ENCODE data around the gene TMC2.
"Not testable (repeated sequence)": the region's sequence is repeated elsewhere in the genome, so short reads cannot be mapped to it uniquely, and the experiment has no call there.

TMC2 gene

GRCh38 chr20:2663887-2664719 is 127.7 kb downstream of the TMC2 start, which contains the start of gene IDH3B:
Gene IDH3B, minus strand, starts transcription at chr20:2664216. Its CDS starts 28 bp downstream, at chr20:2664188.
- ChIA-PET CTCF (no interaction called here), POLR2A (interaction anchor here (0.6 to 5.4 kb wide), 12 partner anchors 10 to 457 kb away, joined by 3 to 79 read pairs (median 3); partner anchors contain the start of genes MRPS26, NOP56 and SNRPB)
- DNase-seq (ENCODE audit: extremely low spot score) = peak; percentile 90
- no peak for TF ChIP-seq ZNF384 (IDR thresholded peaks at IDR 0.05)
- TF ChIP-seq BHLHE40 (IDR thresholded peaks at IDR 0.05; ENCODE audit: borderline replicate concordance) = no peak
- peak; percentile 73 for TF ChIP-seq NFRKB (IDR thresholded peaks at IDR 0.05)
- no peak for TF ChIP-seq HDGF (IDR thresholded peaks at IDR 0.05; ENCODE audit: borderline replicate concordance)
- peak; percentile 81 for TF ChIP-seq FOXK2 (IDR thresholded peaks at IDR 0.05)
- TF ChIP-seq CTBP1 (IDR thresholded peaks at IDR 0.05; ENCODE audit: borderline replicate concordance) = no peak
- TF ChIP-seq LEF1 (IDR thresholded peaks at IDR 0.05; ENCODE audit: borderline replicate concordance) = no peak
- TF ChIP-seq ARNT (IDR thresholded peaks at IDR 0.05) = no peak
- TF ChIP-seq FOXM1 (IDR thresholded peaks at IDR 0.05; ENCODE audit: borderline replicate concordance) = no peak
- TF ChIP-seq, protein P1, sequence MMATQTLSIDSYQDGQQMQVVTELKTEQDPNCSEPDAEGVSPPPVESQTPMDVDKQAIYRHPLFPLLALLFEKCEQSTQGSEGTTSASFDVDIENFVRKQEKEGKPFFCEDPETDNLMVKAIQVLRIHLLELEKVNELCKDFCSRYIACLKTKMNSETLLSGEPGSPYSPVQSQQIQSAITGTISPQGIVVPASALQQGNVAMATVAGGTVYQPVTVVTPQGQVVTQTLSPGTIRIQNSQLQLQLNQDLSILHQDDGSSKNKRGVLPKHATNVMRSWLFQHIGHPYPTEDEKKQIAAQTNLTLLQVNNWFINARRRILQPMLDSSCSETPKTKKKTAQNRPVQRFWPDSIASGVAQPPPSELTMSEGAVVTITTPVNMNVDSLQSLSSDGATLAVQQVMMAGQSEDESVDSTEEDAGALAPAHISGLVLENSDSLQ (IDR thresholded peaks at IDR 0.05) = no peak
- peak; percentile 74 for TF ChIP-seq L3MBTL2 (conservative IDR thresholded peaks at IDR 0.05)
- no peak for TF ChIP-seq SUZ12 (IDR thresholded peaks at IDR 0.05)
- TF ChIP-seq ELF4 (IDR thresholded peaks at IDR 0.05) = peak; percentile 84
- no peak for TF ChIP-seq SP1 (IDR thresholded peaks at IDR 0.05)
- no peak for TF ChIP-seq TARDBP (IDR thresholded peaks at IDR 0.05)
- no peak for TF ChIP-seq FOXA1 (IDR thresholded peaks at IDR 0.05)

GRCh38 chr20:2671977-2672376 is 135.6 kb downstream of the TMC2 start:
- DNase-seq (ENCODE audit: extremely low spot score) = no peak
- ChIA-PET CTCF (interaction anchor here (1.4 kb wide), 1 partner anchor 69 kb away, joined by 3 read pairs; no protein-coding TSS in a partner anchor), POLR2A (no interaction called here)
- TF ChIP-seq FOXK2 (IDR thresholded peaks at IDR 0.05) (no peak), FOXM1 (IDR thresholded peaks at IDR 0.05; ENCODE audit: borderline replicate concordance) (no peak), TARDBP (IDR thresholded peaks at IDR 0.05) (no peak), FOXA1 (IDR thresholded peaks at IDR 0.05) (no peak), BHLHE40 (IDR thresholded peaks at IDR 0.05; ENCODE audit: borderline replicate concordance) (no peak)

- TF ChIP-seq L3MBTL2 (conservative IDR thresholded peaks at IDR 0.05) = no peak
- TF ChIP-seq FOXM1 (IDR thresholded peaks at IDR 0.05; ENCODE audit: borderline replicate concordance) = no peak
- no peak for TF ChIP-seq FOXK2 (IDR thresholded peaks at IDR 0.05)
- no peak for TF ChIP-seq SUZ12 (IDR thresholded peaks at IDR 0.05)
- TF ChIP-seq, protein P1 (IDR thresholded peaks at IDR 0.05) = no peak
- no peak for TF ChIP-seq ZNF384 (IDR thresholded peaks at IDR 0.05)
- no peak for TF ChIP-seq FOXA1 (IDR thresholded peaks at IDR 0.05)
- POLR2A ChIA-PET = interaction anchor here (3.1 kb wide), 1 partner anchor 9 kb away, joined by 13 read pairs; the partner anchor contains the start of gene IDH3B
- no peak for DNase-seq (ENCODE audit: extremely low spot score)
- CTCF ChIA-PET = interaction anchor here (0.5 to 1.4 kb wide), 2 partner anchors 69 to 284 kb away, joined by 3 to 5 read pairs; no protein-coding TSS in a partner anchor
Measured at GRCh38 chr20:2672446-2672845, 136.1 kb downstream of the TMC2 start.

DNA sequence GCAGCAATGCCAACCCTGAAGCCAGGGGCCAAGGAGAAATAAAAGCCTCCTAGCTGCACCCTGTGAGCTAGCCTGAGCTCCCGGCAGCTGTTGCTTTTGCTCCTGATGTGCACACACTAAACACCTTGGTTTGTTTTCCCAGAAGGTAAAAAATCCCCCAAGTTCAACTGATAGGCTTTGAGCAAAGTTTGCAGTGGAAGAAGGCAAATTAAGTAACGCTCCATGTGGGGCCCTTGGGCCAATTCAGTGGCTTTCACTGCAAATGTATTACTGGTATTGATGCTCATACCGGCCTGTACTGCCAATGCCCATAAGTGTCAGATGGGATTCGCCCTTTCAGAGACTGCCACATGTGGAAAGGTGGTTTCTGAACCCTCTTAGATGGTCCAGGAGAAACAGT is 137.1 kb downstream of the TMC2 start:
- POLR2A ChIA-PET = interaction anchor here (3.1 kb wide), 1 partner anchor 10 kb away, joined by 13 read pairs; the partner anchor contains the start of gene IDH3B
- TF ChIP-seq ELF4 (IDR thresholded peaks at IDR 0.05) (no peak), HDGF (IDR thresholded peaks at IDR 0.05; ENCODE audit: borderline replicate concordance) (no peak), L3MBTL2 (conservative IDR thresholded peaks at IDR 0.05) (no peak), FOXK2 (IDR thresholded peaks at IDR 0.05) (no peak), ZNF384 (IDR thresholded peaks at IDR 0.05) (no peak), NFRKB (IDR thresholded peaks at IDR 0.05) (no peak)
- CTCF ChIA-PET = interaction anchor here (0.6 to 1.4 kb wide), 4 partner anchors 47 to 216 kb away, joined by 3 read pairs; no protein-coding TSS in a partner anchor
- DNase-seq (ENCODE audit: extremely low spot score) = no peak

- CTCF ChIA-PET = no interaction called here
- TF ChIP-seq NFRKB (IDR thresholded peaks at IDR 0.05) = no peak
- no peak for TF ChIP-seq SUZ12 (IDR thresholded peaks at IDR 0.05)
- DNase-seq (ENCODE audit: extremely low spot score) = no peak
- POLR2A ChIA-PET = no interaction called here
Measured at GRCh38 chr20:2680046-2680445, 143.7 kb downstream of the TMC2 start.

- DNase-seq (ENCODE audit: extremely low spot score); CTCF ChIA-PET; POLR2A ChIA-PET: not testable (repeated sequence)
Measured at GRCh38 chr20:2682040-2682439, 145.7 kb downstream of the TMC2 start.

GRCh38 chr20:2684817-2685216 is 148.4 kb downstream of the TMC2 start:
- POLR2A ChIA-PET = interaction anchor here (1.1 to 1.5 kb wide), 2 partner anchors 33 to 56 kb away, joined by 3 to 6 read pairs; partner anchors contain the start of gene NOP56
- CTCF ChIA-PET; DNase-seq (ENCODE audit: extremely low spot score): not testable (repeated sequence)

All from HEK293T (cell line).